ENCODE results near the gene CLTA. TPM values are rescaled to one million over a fixed set of nuclear protein-coding genes. Genes with fewer than 3 reads are reported as not detected.

The CLTA gene
- polyA plus RNA-seq, 2 of the 4 experiments (the other 2 are of a cell fraction): 291 to 312 TPM

GRCh38 chr9:36218011-36218410 is 27.3 kb downstream of the CLTA start:
- ATAC-seq (peak in 1 of 2 experiments; percentile 15; a peak in 1 of 6 replicates), DNase-seq (ENCODE audit: low read depth in 1 of 2, low spot score in 1 of 2) (no peak), FAIRE-seq (no peak)
- 97% methylated on average over 5 of the region's 5 CpGs for WGBS (ENCODE audit: missing lambda C conversion rate)
- Histone ChIP-seq H3K27ac (no peak overlapping the region), H3K4me3 (no peak overlapping the region), H3K4me2 (no peak overlapping the region), H3K9me3 (peaks cover 6% of the 10 kb centered on the region), H3K4me1 (0 out of 3 replicates have a peak, but pooled peaks cover 4% of the 10 kb centered on the region)
- CTCF ChIA-PET: interaction anchor here (0.9 kb wide), 1 partner anchor 19 kb away, joined by 3 read pairs; no protein-coding TSS in a partner anchor
- POLR2A ChIA-PET: no interaction called here
- TF ChIP-seq ESRRA (IDR thresholded peaks at IDR 0.05; ENCODE audit: borderline replicate concordance, low read length) (no peak), TP53 (CRISPR knock-in tag; IDR thresholded peaks at IDR 0.05) (no peak), MAFK (IDR thresholded peaks at IDR 0.05; ENCODE audit: partially characterized antibody) (no peak), NPAS2 (CRISPR knock-in tag; IDR thresholded peaks at IDR 0.05; ENCODE audit: borderline replicate concordance) (no peak), NR3C1 (IDR thresholded peaks at IDR 0.05) (no peak), CBX8 (IDR thresholded peaks at IDR 0.05) (no peak), RFX5 (IDR thresholded peaks at IDR 0.05) (no peak), CHD2 (IDR thresholded peaks at IDR 0.05; ENCODE audit: low read length, partially characterized antibody) (no peak), FOXS1 (CRISPR knock-in tag; IDR thresholded peaks at IDR 0.05) (no peak), RARB (CRISPR knock-in tag; IDR thresholded peaks at IDR 0.05) (no peak), RCOR1 (IDR thresholded peaks at IDR 0.05; ENCODE audit: low read depth, low read length) (no peak), SREBF2 (IDR thresholded peaks at IDR 0.05) (no peak), HDAC2 (IDR thresholded peaks at IDR 0.05) (no peak)
- TF ChIP-seq, protein P1, sequence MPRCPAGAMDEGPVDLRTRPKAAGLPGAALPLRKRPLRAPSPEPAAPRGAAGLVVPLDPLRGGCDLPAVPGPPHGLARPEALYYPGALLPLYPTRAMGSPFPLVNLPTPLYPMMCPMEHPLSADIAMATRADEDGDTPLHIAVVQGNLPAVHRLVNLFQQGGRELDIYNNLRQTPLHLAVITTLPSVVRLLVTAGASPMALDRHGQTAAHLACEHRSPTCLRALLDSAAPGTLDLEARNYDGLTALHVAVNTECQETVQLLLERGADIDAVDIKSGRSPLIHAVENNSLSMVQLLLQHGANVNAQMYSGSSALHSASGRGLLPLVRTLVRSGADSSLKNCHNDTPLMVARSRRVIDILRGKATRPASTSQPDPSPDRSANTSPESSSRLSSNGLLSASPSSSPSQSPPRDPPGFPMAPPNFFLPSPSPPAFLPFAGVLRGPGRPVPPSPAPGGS (IDR thresholded peaks at IDR 0.05): no peak

DNA sequence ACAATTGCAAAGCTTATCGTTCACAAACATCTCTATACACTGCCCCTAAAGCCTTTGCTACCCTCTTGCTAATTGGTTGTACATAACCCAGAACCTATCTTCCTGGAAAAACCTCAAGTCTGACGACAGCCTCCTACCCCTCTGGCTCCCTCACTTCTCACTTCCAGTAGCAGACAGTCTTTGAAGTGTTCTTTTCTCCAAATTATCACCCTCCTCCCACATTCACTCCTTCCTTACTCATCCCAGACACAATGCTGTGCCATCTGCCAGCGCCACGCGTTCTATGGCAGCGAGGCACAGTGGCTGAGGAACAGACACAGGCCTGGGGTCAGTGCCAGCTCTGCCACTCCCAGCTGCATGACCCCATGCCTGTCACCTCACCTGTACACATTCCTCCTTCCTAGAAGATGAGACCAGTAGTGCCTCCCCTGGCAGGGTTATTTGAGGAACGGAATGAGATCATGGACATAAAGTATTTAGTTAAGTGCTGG is 27.7 kb downstream of the CLTA start:
- CTCF ChIA-PET: no interaction called here
- FAIRE-seq: no peak

More for the DNA sequence above, 27.7 kb downstream of the CLTA start:
- no peak overlapping the region for H3K27ac ChIP-seq
- WGBS (ENCODE audit: missing lambda C conversion rate): 91% methylated on average over 7 of the region's 7 CpGs
- TF ChIP-seq ZNF302 (CRISPR knock-in tag; IDR thresholded peaks at IDR 0.05) (no peak), ELK1 (IDR thresholded peaks at IDR 0.05; ENCODE audit: low read depth, low read length) (no peak), PHF8 (IDR thresholded peaks at IDR 0.05; ENCODE audit: borderline replicate concordance, low read depth) (no peak), CTCF (IDR thresholded peaks at IDR 0.05) (no peak), CBX8 (IDR thresholded peaks at IDR 0.05) (no peak), CHD4 (IDR thresholded peaks at IDR 0.05; ENCODE audit: borderline replicate concordance) (no peak), POLR2AphosphoS2 (conservative IDR thresholded peaks at IDR 0.05; ENCODE audit: low read length) (no peak), NFE2L2 (conservative IDR thresholded peaks at IDR 0.05; ENCODE audit: low read length) (no peak), FOXS1 (CRISPR knock-in tag; IDR thresholded peaks at IDR 0.05) (no peak), POLR2A (IDR thresholded peaks at IDR 0.05; ENCODE audit: low read length) (no peak)
- TF ChIP-seq, protein P2, sequence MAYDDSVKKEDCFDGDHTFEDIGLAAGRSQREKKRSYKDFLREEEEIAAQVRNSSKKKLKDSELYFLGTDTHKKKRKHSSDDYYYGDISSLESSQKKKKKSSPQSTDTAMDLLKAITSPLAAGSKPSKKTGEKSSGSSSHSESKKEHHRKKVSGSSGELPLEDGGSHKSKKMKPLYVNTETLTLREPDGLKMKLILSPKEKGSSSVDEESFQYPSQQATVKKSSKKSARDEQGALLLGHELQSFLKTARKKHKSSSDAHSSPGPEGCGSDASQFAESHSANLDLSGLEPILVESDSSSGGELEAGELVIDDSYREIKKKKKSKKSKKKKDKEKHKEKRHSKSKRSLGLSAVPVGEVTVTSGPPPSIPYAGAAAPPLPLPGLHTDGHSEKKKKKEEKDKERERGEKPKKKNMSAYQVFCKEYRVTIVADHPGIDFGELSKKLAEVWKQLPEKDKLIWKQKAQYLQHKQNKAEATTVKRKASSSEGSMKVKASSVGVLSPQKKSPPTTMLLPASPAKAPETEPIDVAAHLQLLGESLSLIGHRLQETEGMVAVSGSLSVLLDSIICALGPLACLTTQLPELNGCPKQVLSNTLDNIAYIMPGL (CRISPR knock-in tag; IDR thresholded peaks at IDR 0.05; ENCODE audit: borderline replicate concordance): no peak
- H3K4me2 ChIP-seq: no peak overlapping the region
- no peak overlapping the region for H3K4me3 ChIP-seq
- H3K4me1 ChIP-seq: 0 out of 3 replicates have a peak, but pooled peaks cover 4% of the 10 kb centered on the region
- POLR2A ChIA-PET: no interaction called here
- DNase-seq (ENCODE audit: low read depth in 1 of 2, low spot score in 1 of 2) (no peak), ATAC-seq (peak in 1 of 2 experiments; percentile 11; a peak in 1 of 6 replicates)
- H3K9me3 ChIP-seq: peaks cover 8% of the 10 kb centered on the region

All from A549 (cell line).